IMR-90 (cell line): Measurements from ENCODE around the gene TLR9. TPM values are rescaled to one million over a fixed set of nuclear protein-coding genes. Genes with fewer than 3 reads are reported as not detected.
A peak's percentile ranks its signal among the peaks of the same experiment; 100 is the strongest.

ENCODE experiments used
- ATAC-seq: fragments of 200-7000 bp; cut with Tn5 transposase; 2 replicates; pipeline ENCODE4 v1.9.1; 2020; ENCODE audit warnings: low read depth, mild to moderate bottlenecking, moderate library complexity
- BruUV-seq: library from RNA; stranded (reverse); fragments of 400-500 nt; replicated peaks from 2 replicates; lab custom pipeline; 2021; lab: Mats Ljungman, UMichigan
- CTCF ChIA-PET: fragments of 300-600 bp; formaldehyde crosslinking; extraction: SDS; loops from one replicate; lab custom pipeline; 2021; ENCODE audit warnings: antibody characterized with exemption; lab: Yijun Ruan, JAX
- POLR2A ChIA-PET: fragments of 300-600 bp; sonication (Branson Sonifier 250); formaldehyde crosslinking; loops from one replicate; lab custom pipeline; 2022; ENCODE audit warnings: antibody characterized with exemption; ENCODE audit not compliant: unreplicated experiment; lab: Charles Lee
- DNase-seq: peaks from one replicate; pipeline ENCODE4 v3.0.0; 2013
- H2AFZ ChIP-seq: replicated peaks from 2 replicates; pipeline ENCODE3; 2013; ENCODE audit warnings: low read length, mild to moderate bottlenecking; ENCODE audit not compliant: poor library complexity
- H2AK5ac ChIP-seq: 2 replicates; pipeline ENCODE4 v1.6.1; 2013; ENCODE audit warnings: low read depth, low read length, inconsistent platforms
- H2AK9ac ChIP-seq: replicated peaks from 2 replicates; pipeline ENCODE3; 2013; ENCODE audit warnings: mild to moderate bottlenecking, low read depth, low read length, moderate library complexity; ENCODE audit not compliant: poor library complexity
- H2BK120ac ChIP-seq: 2 replicates; pipeline ENCODE4 v1.6.1; 2013; ENCODE audit warnings: low read depth, low read length, inconsistent platforms
- H2BK15ac ChIP-seq: 3 replicates; pipeline ENCODE4 v1.6.1; 2013; ENCODE audit warnings: low read depth, low read length, inconsistent platforms
- H2BK20ac ChIP-seq: 2 replicates; pipeline ENCODE4 v1.6.1; 2013; ENCODE audit warnings: low read depth, mild to moderate bottlenecking, inconsistent platforms, low read length, moderate library complexity
- H2BK5ac ChIP-seq: 2 replicates; pipeline ENCODE4 v1.6.1; 2013; ENCODE audit warnings: mild to moderate bottlenecking, low read depth, low read length, inconsistent platforms; ENCODE audit not compliant: poor library complexity, severe bottlenecking
- H3K14ac ChIP-seq: replicated peaks from 2 replicates; pipeline ENCODE4 v1.6.1; 2013; ENCODE audit warnings: low read depth, low read length, inconsistent platforms
- H3K18ac ChIP-seq: 2 replicates; pipeline ENCODE4 v1.6.1; 2013; ENCODE audit warnings: low read depth, low read length, control low read depth
- H3K23ac ChIP-seq: 2 replicates; pipeline ENCODE4 v1.6.1; 2013; ENCODE audit warnings: low read depth, low read length, inconsistent platforms
- H3K27ac ChIP-seq: 2 replicates; pipeline ENCODE4 v1.5.1; 2013; ENCODE audit warnings: mild to moderate bottlenecking, control low read depth, low read length; ENCODE audit not compliant: insufficient read depth
- H3K27me3 ChIP-seq: 2 replicates; pipeline ENCODE4 v1.6.1; 2013; ENCODE audit warnings: low read length; ENCODE audit not compliant: control insufficient read depth, insufficient read depth
- H3K36me3 ChIP-seq: 2 replicates; pipeline ENCODE4 v1.6.1; 2013; ENCODE audit warnings: low read length, mixed read lengths; ENCODE audit not compliant: control insufficient read depth, insufficient read depth
- H3K4ac ChIP-seq: 2 replicates; pipeline ENCODE4 v1.6.1; 2013; ENCODE audit warnings: low read depth, low read length, inconsistent platforms
- H3K4me1 ChIP-seq: 2 replicates; pipeline ENCODE4 v1.6.1; 2013; ENCODE audit warnings: low read length, mixed read lengths; ENCODE audit not compliant: control insufficient read depth, insufficient read depth
- H3K4me2 ChIP-seq: 2 replicates; pipeline ENCODE4 v1.6.1; 2013; ENCODE audit warnings: low read depth, mild to moderate bottlenecking, control low read depth, low read length, moderate library complexity
- H3K4me3 ChIP-seq: 2 replicates; pipeline ENCODE4 v1.5.1; 2013; ENCODE audit warnings: low read depth, mild to moderate bottlenecking, control low read depth, low read length, moderate library complexity; ENCODE audit not compliant: insufficient read depth
- H3K56ac ChIP-seq: 2 replicates; pipeline ENCODE4 v1.6.1; 2013; ENCODE audit warnings: low read length, inconsistent platforms; ENCODE audit not compliant: insufficient read depth; ENCODE audit errors: extremely low read depth
- H3K79me1 ChIP-seq, 2 experiments: 2 replicates each; pipeline ENCODE4 v1.6.1; 2013; ENCODE audit warnings: low read length in 2 of 2, inconsistent platforms in 1 of 2, low read depth in 1 of 2
- H3K9ac ChIP-seq: 2 replicates; pipeline ENCODE4 v1.6.1; 2013; ENCODE audit warnings: low read depth, low read length, control low read depth
- H3K9me1 ChIP-seq: 2 replicates; pipeline ENCODE4 v1.6.1; 2013; ENCODE audit warnings: low read length, inconsistent platforms; ENCODE audit not compliant: insufficient read depth
- H3K9me3 ChIP-seq: 2 replicates; pipeline ENCODE4 v1.6.1; 2013; ENCODE audit warnings: low read length; ENCODE audit not compliant: control insufficient read depth, insufficient read depth
- H4K20me1 ChIP-seq: 2 replicates; pipeline ENCODE4 v1.6.1; 2013; ENCODE audit warnings: low read length, inconsistent platforms; ENCODE audit not compliant: insufficient read depth
- H4K5ac ChIP-seq: 2 replicates; pipeline ENCODE4 v1.6.1; 2013; ENCODE audit warnings: mild to moderate bottlenecking, low read depth, low read length, control low read depth
- H4K8ac ChIP-seq, 2 experiments: 2 replicates each; pipeline ENCODE4 v1.6.1; 2013; ENCODE audit warnings: low read depth in 2 of 2, low read length in 2 of 2, control low read depth in 1 of 2, inconsistent platforms in 1 of 2
- H4K91ac ChIP-seq: 2 replicates; pipeline ENCODE4 v1.6.1; 2013; ENCODE audit warnings: low read depth, low read length, inconsistent platforms; ENCODE audit not compliant: insufficient read depth
- BHLHE40 ChIP-seq: fragments of 150-350 bp; IDR thresholded peaks from 2 replicates; pipeline ENCODE4 v1.6.1; 2016; ENCODE audit warnings: mild to moderate bottlenecking, low read depth, low read length
- CEBPB ChIP-seq: IDR thresholded peaks from 2 replicates; pipeline ENCODE4 v1.6.1; 2012; ENCODE audit warnings: low read depth, low read length, improper control_type of control experiment
- MAZ ChIP-seq: IDR thresholded peaks from 2 replicates; pipeline ENCODE4 v1.6.1; 2012; ENCODE audit warnings: low read depth, mild to moderate bottlenecking, low read length, improper control_type of control experiment, moderate library complexity, borderline replicate concordance
- MXI1 ChIP-seq: IDR thresholded peaks from 2 replicates; pipeline ENCODE4 v1.6.1; 2012; ENCODE audit warnings: low read depth, mild to moderate bottlenecking, low read length, moderate library complexity, borderline replicate concordance
- WGBS, 2 experiments: methylation state at CpG; one replicate each; pipeline versions ENCODE4 v1.1.5 to v1.1.7; 2013; ENCODE audit warnings: missing lambda C conversion rate in 2 of 2; ENCODE audit not compliant: insufficient read length in 1 of 2; ENCODE audit errors: extremely low coverage in 2 of 2; 5-methylcytosine and 5-hydroxymethylcytosine counted together
- dilution Hi-C: fragments of 300-500 bp; cut with HindIII; formaldehyde crosslinking; loops from one replicate; pipeline ENCODE4 v1.14.3; 2018; ENCODE audit warnings: low sequenced_read_pairs; ENCODE audit not compliant: unreplicated experiment
- in situ Hi-C: fragments of 300-500 bp; cut with MboI; formaldehyde crosslinking; loops from 3 replicates; pipeline ENCODE4 v1.14.3; 2019; ENCODE audit warnings: low sequenced_read_pairs, inconsistent platforms, mixed read lengths
- intact Hi-C: fragments of 100-400 bp; cut with micrococcal nuclease; formaldehyde crosslinking; loops from 2 replicates; pipeline ENCODE4 v1.10.0; 2022
- polyA plus RNA-seq, 3 experiments: library from polyadenylated mRNA; depleted of rRNA; stranded (reverse); fragments of >200 nt; gene quantifications; 2 replicates each; pipeline ENCODE4 v1.2.3, GENCODE V29; 2012; ENCODE audit warnings: low replicate concordance in 1 of 3
- total RNA-seq: library from RNA; depleted of rRNA; stranded (reverse); fragments of >200 nt; gene quantifications from 2 replicates; pipeline ENCODE4 v1.2.3, GENCODE V29; 2012
- TF ChIP-seq, protein P1 (sequence below): conservative IDR thresholded peaks from 2 replicates; pipeline ENCODE4 v1.5.1; 2012; ENCODE audit warnings: mild to moderate bottlenecking, low read depth, low read length, improper control_type of control experiment
- TF ChIP-seq, protein P2 (sequence below): fragments of 150-350 bp; IDR thresholded peaks from 2 replicates; pipeline ENCODE4 v1.6.1; 2017; ENCODE audit warnings: mild to moderate bottlenecking, antibody characterized with exemption, low read length, low read depth

Gene TLR9
- total and polyA plus RNA-seq, 2 of the 4 experiments (the other 2 are of a cell fraction): not detected

DNA sequence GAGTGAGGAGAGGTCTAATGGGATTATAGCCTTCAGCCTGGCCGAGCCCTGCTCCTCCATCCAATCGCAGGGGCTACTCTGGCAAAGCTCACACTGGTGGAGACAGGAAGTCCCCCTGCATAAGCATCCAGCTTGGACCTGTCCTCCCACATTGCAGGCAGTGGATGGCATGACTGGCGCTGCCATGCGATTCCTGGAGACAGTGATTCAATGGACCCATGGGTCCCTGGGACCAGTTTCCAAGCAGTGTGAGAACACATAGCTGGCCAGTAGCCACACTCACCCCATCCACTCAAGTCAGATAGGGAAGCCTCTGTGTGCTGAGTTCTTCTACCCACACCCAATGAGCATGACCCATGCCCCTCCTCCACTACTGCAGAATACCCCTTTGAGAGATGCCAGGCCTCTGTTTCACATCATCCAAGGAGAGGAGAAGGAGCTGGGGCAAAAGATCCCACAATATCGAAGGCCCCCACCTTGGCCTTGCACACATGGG, 53.1 kb downstream of the TLR9 start:
- Histone ChIP-seq H2AK5ac (peak overlapping the region; percentile 87), H2BK5ac (no peak overlapping the region), H3K9me3 (no peaks in the 10 kb centered on the region), H3K9me1 (peaks cover 23% of the 10 kb centered on the region), H3K4me2 (no peak overlapping the region), H3K36me3 (no peaks in the 10 kb centered on the region), H3K9ac (no peak overlapping the region), H2AK9ac (no peak overlapping the region), H3K56ac (no peak overlapping the region), H3K79me1 (no peaks in the 10 kb centered on the region), H2AFZ (no peak overlapping the region), H3K18ac (no peak overlapping the region), H4K5ac (no peak overlapping the region), H3K4ac (peak overlapping the region; percentile 77; the same call in 1 of the 2 replicates), H2BK120ac (peak overlapping the region; percentile 88), H4K8ac (peak overlapping the region in 1 of 2 experiments; percentile 68; a peak in 1 of 4 replicates), H3K23ac (no peak overlapping the region), H3K4me3 (no peak overlapping the region), H3K27me3 (peaks cover 3% of the 10 kb centered on the region; the same call in 1 of the 2 replicates), H3K4me1 (peaks cover 13% of the 10 kb centered on the region), H2BK15ac (peak overlapping the region; percentile 10; the same call in 1 of the 3 replicates), H3K14ac (no peak overlapping the region), H4K91ac (peak overlapping the region; percentile 63; the same call in 1 of the 2 replicates), H3K27ac (no peak overlapping the region), H2BK20ac (peak overlapping the region; percentile 18; the same call in 1 of the 2 replicates), H4K20me1 (no peaks in the 10 kb centered on the region)
- dilution Hi-C loops (no loop called here), in situ Hi-C loops (loop anchor here (25.0 kb wide), 1 partner anchor 1835 kb away; the partner anchor contains the start of genes RASSF1, TUSC2 and ZMYND10), intact Hi-C loops (no loop called here)
- no peak for ATAC-seq
- DNase-seq: no peak
- POLR2A ChIA-PET: no interaction called here
- BruUV-seq: no TSS peak
- WGBS, 2 experiments: 100% methylated on average over 1 of the region's 5 CpGs; no CpG with 5 or more reads in 1 of the 2 experiments
- CTCF ChIA-PET: no interaction called here
- no peak for TF ChIP-seq MXI1
- TF ChIP-seq CEBPB: no peak
- TF ChIP-seq MAZ: no peak
- no peak for TF ChIP-seq BHLHE40
- TF ChIP-seq, protein P1, sequence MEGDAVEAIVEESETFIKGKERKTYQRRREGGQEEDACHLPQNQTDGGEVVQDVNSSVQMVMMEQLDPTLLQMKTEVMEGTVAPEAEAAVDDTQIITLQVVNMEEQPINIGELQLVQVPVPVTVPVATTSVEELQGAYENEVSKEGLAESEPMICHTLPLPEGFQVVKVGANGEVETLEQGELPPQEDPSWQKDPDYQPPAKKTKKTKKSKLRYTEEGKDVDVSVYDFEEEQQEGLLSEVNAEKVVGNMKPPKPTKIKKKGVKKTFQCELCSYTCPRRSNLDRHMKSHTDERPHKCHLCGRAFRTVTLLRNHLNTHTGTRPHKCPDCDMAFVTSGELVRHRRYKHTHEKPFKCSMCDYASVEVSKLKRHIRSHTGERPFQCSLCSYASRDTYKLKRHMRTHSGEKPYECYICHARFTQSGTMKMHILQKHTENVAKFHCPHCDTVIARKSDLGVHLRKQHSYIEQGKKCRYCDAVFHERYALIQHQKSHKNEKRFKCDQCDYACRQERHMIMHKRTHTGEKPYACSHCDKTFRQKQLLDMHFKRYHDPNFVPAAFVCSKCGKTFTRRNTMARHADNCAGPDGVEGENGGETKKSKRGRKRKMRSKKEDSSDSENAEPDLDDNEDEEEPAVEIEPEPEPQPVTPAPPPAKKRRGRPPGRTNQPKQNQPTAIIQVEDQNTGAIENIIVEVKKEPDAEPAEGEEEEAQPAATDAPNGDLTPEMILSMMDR: no peak
- TF ChIP-seq, protein P2, sequence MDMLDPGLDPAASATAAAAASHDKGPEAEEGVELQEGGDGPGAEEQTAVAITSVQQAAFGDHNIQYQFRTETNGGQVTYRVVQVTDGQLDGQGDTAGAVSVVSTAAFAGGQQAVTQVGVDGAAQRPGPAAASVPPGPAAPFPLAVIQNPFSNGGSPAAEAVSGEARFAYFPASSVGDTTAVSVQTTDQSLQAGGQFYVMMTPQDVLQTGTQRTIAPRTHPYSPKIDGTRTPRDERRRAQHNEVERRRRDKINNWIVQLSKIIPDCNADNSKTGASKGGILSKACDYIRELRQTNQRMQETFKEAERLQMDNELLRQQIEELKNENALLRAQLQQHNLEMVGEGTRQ: no peak
